HG02943 (cell line): Measurements from ENCODE around the gene CHRNA1.

Experiments
- ATAC-seq: cut with Tn5 transposase; IDR thresholded peaks from one replicate; pipeline ENCODE4 v1.9.1; 2021; ENCODE audit warnings: mild to moderate bottlenecking, low read depth, moderate library complexity; ENCODE audit not compliant: unreplicated experiment

Gene CHRNA1

GRCh38 chr2:174784909-174785308 is 20.6 kb upstream of the CHRNA1 start:
- ATAC-seq: no peak

- no peak for ATAC-seq
Measured at GRCh38 chr2:174784316-174784715, 20.0 kb upstream of the CHRNA1 start.

DNA sequence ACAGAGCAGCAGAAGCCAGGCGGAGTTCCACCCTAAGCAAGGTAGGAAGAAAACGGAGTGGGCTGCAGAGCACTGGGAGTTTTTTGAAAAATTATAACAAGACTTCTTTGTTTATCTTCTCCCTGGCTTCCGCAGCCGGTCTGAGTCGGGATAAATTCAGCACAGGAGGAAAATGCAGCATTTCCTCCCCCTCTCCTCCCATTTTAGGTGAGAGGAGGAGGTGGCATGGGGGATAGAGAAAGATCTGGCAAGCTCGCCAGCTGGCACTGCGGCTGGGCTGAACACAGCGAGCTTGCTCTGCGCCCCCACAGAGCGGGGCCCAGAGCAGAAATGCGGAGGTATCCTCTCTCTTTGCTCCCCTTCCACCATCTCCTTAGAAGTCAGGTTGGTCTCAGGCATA is 17.7 kb upstream of the CHRNA1 start:
- no peak for ATAC-seq

DNA sequence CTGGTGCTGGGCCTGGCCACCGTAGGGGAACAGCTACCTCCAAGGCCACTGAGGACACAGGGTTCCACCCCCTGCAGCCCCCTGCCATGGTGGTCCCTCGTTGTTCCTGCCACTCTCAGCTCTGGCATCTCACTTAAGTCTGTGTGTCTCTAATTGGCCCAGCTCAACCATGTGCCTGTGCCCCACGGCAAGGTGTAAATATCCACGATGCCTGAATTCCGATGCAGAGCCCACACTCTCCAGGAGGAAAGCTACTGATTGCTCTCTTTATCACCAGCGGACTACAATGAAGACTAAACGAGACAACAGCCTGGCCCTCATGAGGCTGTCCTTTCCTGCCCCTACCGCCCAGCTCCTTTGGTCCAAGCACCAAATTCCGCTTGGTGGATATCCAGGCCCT is 17.0 kb upstream of the CHRNA1 start:
- ATAC-seq: no peak

DNA sequence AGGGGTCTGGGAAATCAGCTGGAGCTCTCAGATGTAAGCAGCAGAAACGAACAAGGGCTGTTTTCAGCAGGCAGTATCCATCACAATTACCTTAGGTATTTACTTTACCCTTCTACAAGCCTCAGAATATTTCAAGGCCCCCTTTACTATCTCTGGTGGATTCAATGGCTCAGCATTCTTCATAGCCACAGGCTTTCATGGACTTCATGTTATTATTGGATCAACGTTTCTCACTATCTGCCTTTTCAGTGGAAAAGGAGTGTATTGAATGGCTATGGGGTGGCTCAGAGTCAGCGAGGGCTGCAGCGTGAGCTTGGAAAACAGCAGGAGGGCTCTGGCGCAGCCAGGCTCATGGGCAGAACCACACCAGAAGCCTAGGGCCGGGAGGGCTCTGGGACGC is 16.6 kb upstream of the CHRNA1 start:
- no peak for ATAC-seq

- no peak for ATAC-seq
Measured at GRCh38 chr2:174780191-174780840, 16.0 kb upstream of the CHRNA1 start.

DNA sequence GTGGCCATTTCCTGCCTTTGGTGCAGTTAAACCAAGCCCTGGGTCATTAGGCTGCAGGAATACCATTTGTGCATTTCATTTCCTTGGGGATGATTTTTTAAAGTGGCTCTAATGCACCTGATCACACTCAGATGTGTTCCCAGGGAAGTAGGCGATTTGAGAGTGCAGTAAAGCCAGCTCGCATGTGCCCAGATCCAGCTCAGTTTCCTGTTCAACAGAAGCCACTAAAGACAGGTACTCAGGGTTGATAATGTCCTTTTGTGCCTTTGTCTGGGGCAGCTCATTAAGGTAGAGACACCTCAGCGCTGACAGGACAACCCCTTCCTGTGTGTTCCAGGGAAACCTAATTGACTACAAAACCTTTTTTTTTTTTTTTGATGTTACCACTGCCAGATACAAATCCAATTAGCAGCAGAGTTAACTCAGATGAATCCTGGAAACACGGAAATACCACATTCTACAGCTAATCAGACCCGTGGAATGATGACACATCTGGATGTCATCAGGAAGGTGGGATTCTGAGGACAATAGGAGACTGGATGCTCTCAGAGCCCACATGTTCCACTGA is 15.2 kb upstream of the CHRNA1 start:
- no peak for ATAC-seq

DNA sequence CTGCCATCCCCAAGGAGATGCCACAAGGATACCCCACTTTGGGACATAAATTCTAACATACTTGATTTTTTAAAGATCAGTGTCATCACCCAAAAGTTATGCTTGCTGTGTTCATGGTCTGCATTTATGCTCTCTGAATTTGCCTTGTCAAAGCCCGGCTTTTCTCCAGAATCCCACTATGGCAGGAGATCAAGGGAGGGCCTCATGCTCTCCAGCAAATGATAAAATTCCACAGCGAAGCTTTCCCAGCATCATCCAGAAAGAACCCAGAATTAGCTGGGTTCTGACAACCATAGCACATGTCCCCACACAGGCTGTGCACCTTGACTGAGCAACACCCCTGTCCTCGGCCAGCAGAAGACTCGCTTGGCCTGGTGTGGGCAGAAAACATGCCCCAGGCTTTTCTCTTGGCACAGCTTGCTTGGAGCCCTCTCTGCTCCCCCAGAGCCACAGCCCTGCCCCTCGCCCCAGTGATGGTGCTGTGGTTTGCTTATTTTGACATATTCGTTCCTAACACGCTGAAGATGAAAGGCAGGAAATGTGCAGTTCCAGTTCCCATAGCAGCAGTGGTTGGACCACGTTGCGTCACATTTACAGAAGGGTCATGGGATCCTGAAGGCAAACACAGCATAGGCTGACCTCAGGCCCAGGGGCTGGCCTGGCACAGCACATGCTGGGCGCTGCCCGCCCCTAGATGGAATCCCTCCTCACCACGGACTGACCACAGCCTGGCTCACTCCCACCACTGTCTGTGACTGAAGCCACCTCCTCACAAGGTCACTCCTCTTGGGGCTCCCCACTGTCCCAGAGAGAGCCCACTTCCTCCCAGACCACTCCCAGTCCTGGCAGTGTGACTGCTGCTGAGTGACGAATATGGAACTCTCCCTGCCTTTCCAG is 14.1 kb upstream of the CHRNA1 start:
- no peak for ATAC-seq

DNA sequence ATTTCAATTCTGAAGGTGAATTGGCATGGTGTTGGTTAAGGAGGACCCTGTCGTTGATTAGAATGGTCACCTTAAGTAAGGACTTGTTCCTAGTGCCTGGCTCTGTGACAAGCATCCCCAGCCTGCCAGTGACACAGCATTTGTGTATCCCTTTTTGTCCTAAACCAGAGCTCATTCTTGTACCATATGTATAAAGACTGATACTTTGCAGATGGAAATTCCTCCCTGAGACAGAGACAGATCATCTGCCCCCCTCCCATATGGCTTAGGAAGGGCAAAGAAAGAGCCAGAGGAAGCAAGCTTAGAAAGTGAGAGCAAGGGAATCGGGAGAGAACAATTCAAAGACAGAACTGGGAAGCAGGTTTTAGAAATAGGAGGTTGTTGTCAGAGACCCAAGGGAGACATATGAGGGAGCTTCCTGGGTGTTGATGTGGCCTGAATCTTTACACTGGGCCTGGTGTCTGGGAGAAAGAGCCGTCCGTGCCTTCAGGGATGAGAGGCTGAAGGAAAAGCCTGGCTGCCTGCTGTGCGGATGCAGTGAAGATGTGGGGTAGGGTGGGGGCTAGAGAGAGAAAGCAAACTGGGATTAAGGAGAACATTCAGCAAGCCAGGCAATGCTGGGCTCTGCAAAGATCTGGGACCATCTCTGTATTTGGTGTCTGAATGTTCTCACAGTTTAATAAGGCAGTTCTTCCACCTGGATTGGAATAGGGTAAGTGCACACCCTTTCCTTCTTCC is 13.2 kb upstream of the CHRNA1 start:
- ATAC-seq: no peak

DNA sequence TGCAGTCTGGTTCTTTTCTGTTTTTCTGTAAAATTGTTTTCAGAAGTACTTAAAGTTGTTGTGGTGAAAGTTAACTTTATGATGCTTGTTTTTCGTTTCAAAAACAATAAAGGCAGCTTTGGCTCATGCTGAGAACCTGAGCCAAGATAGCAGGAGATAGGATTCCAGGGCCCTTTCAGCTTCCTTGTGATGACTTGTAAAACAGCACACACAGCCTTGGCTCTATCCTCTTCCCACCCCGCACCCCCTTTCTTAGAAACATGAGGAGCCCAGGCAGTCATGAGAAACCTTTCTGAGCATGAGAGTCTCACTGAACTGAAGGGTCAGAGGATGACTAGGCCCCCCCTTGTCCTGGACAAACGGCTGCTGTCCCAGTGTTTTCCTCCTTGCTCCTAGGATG is 12.4 kb upstream of the CHRNA1 start:
- no peak for ATAC-seq

DNA sequence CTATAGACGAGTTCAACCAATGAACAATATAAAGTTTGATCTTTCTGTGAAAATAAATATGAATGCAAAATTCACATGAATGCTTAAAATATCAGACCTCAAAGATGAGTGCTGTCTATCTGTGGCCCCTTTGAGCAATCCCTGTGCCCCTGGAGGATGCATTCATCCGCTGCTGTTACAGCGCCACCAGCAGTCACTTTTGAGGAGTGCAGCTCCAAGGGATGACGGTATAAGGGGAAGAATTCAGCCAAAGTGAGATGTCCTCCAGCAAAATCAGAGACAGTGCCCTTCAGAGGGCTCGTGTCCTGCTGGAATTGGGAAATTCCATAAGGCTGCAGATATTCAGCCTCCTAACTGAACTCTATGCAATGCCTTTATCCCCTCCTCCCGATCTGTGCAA is 12.0 kb upstream of the CHRNA1 start:
- no peak for ATAC-seq

DNA sequence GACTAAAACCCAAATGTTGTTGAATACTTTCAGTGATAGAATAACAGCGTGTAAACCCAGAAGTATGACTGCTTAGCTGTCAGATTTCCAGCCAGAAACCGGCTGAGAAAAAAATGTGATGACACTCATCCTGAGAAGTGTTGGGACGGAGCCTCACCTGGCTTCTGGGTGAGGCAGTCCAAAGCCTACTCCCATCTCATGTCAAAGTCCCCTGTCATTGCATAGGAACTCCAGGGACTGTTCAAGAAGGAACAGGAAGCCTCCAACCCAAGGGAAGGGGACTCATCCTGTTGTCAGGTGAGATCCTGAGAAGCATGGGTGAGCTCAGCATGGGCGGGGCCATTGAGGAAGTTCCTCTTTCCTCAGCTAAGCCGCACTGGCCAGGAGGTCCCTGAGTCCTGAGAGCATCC is 11.3 kb upstream of the CHRNA1 start:
- no peak for ATAC-seq

DNA sequence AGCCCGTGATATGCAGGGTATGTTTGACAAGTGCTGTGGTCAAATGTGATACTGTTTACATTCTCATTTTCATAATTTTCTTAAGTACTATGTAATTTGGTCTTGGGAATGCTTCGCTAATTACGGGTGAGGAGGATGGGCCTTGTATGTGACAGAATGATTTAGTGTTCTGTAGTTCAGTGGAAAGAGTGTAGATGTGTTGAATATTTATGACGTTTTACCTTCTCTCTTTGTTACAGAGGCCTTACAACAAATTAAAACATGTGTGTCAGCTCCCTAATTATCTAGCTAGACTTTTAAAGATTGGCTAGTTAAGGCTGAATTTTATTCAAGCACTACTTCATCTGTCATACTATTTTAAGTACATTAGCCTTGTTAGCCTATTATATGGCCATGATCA is 10.6 kb upstream of the CHRNA1 start:
- ATAC-seq: no peak

DNA sequence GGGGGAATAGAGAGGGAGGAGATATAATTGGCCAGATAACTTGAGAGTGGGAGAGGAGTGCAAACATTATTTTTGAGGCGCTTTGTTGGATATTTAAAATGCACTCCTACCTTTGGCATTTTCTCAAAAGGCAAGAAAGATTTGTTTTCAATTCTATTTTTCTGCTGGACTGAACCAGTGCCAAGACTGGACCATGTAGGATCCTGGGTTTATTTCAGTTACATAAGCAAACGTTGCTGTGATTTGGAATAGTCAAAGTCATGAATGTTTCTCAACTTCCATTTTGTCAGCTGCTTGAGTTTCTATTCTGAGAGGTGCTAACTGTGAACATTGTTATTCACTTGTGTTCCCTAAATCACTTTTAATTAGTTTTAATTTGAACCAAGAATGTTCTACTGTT is 8.9 kb upstream of the CHRNA1 start:
- ATAC-seq: no peak

GRCh38 chr2:174772472-174772801 is 8.2 kb upstream of the CHRNA1 start:
- no peak for ATAC-seq

- ATAC-seq: peak; percentile 63
Measured at GRCh38 chr2:174771631-174772471, 7.6 kb upstream of the CHRNA1 start.

GRCh38 chr2:174771136-174771535 is 6.9 kb upstream of the CHRNA1 start:
- ATAC-seq: no peak

DNA sequence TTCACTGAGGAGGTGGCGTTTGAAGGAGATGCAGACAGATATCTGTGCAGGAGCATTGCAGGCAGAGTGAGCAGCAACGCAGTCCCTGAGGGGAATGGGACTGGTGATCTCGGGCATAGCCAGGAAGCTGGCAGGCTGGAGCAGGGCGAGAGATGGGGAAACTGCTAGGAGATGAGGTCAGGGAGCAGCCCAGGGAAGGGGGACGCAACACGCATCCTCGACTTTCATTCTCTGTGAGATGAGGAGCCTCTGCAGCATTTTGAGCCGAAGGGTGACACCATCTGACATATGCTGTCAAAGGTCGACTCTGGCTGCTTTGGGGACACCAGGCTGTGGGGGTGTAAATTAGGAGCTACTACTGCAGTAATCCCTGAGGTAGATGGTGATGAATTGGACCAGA is 4.3 kb upstream of the CHRNA1 start:
- ATAC-seq: no peak

GRCh38 chr2:174766271-174766670 is 2.0 kb upstream of the CHRNA1 start:
- no peak for ATAC-seq

GRCh38 chr2:174765576-174765975 is 1.3 kb upstream of the CHRNA1 start:
- ATAC-seq: no peak
